Smooth muscle cell (in vitro differentiated cells): ENCODE measurements around the gene MRGPRD. TPM values are rescaled to one million over a fixed set of nuclear protein-coding genes. Genes with fewer than 3 reads are reported as not detected.

ENCODE experiments used
- DNase-seq: peaks from one replicate; lab custom pipeline; 2025; ENCODE audit not compliant: unreplicated experiment; lab: John Stamatoyannopoulos, UW
- H2AFZ ChIP-seq: fragments of 200-600 bp; sonication (generic); 2 replicates; pipeline ENCODE4 v1.6.0; 2016; ENCODE audit warnings: antibody characterized with exemption, low read depth, mild to moderate bottlenecking
- H3F3A ChIP-seq: fragments of 200-600 bp; sonication (generic); 2 replicates; pipeline ENCODE4 v1.6.0; 2017; ENCODE audit warnings: antibody characterized with exemption, low read depth
- H3K27ac ChIP-seq: fragments of 200-600 bp; sonication (generic); 2 replicates; pipeline ENCODE4 v1.5.1; 2016; ENCODE audit warnings: low read depth, mild to moderate bottlenecking
- H3K27me3 ChIP-seq: fragments of 200-600 bp; sonication (generic); 2 replicates; pipeline ENCODE4 v1.6.1; 2016; ENCODE audit warnings: low read depth, mild to moderate bottlenecking
- H3K36me3 ChIP-seq: fragments of 200-600 bp; sonication (generic); 2 replicates; pipeline ENCODE4 v1.5.1; 2016; ENCODE audit warnings: low read depth
- H3K4me1 ChIP-seq: fragments of 200-600 bp; sonication (generic); 2 replicates; pipeline ENCODE4 v1.5.1; 2016; ENCODE audit warnings: low read depth
- H3K4me2 ChIP-seq: fragments of 200-600 bp; sonication (generic); 2 replicates; pipeline ENCODE4 v1.6.0; 2016; ENCODE audit warnings: mild to moderate bottlenecking
- H3K4me3 ChIP-seq: fragments of 200-600 bp; sonication (generic); 2 replicates; pipeline ENCODE4 v1.5.1; 2016; ENCODE audit warnings: mild to moderate bottlenecking
- H3K79me2 ChIP-seq: fragments of 200-600 bp; sonication (generic); 2 replicates; pipeline ENCODE4 v1.6.0; 2016; ENCODE audit warnings: low read depth, mild to moderate bottlenecking
- H3K9ac ChIP-seq: fragments of 200-600 bp; sonication (generic); 2 replicates; pipeline ENCODE4 v1.6.0; 2016; ENCODE audit warnings: low read depth
- H3K9me3 ChIP-seq: fragments of 200-600 bp; sonication (generic); replicated peaks from 2 replicates; pipeline ENCODE4 v1.5.1; 2016; ENCODE audit warnings: low read depth
- H4K20me1 ChIP-seq: fragments of 200-600 bp; sonication (generic); 2 replicates; pipeline ENCODE4 v1.6.0; 2016; ENCODE audit warnings: low read depth
- WGBS: methylation state at CpG from one replicate; pipeline ENCODE4 v1.1.7; 2016; ENCODE audit warnings: low lambda C conversion rate; 5-methylcytosine and 5-hydroxymethylcytosine counted together
- polyA plus RNA-seq: library from polyadenylated mRNA; unstranded; fragments of >200 nt; fragmentation: Nextera tagmentation; extraction: Ambion mirVana; gene quantifications from 2 replicates; pipeline ENCODE4 v1.2.1, GENCODE V29; 2016
- total RNA-seq: library from RNA; depleted of rRNA; stranded (reverse); fragments of >200 nt; gene quantifications from 2 replicates; pipeline ENCODE4 v1.2.3, GENCODE V29; 2014
- TF ChIP-seq, protein P1 (sequence below): fragments of 200-600 bp; sonication (generic); IDR thresholded peaks from 2 replicates; pipeline ENCODE4 v1.5.1; 2017; ENCODE audit warnings: borderline replicate concordance, mild to moderate bottlenecking, antibody characterized with exemption; ENCODE audit not compliant: insufficient read depth, poor library complexity, severe bottlenecking

Gene MRGPRD
- total and polyA plus RNA-seq, 2 experiments from 2014 or later: not detected

DNA sequence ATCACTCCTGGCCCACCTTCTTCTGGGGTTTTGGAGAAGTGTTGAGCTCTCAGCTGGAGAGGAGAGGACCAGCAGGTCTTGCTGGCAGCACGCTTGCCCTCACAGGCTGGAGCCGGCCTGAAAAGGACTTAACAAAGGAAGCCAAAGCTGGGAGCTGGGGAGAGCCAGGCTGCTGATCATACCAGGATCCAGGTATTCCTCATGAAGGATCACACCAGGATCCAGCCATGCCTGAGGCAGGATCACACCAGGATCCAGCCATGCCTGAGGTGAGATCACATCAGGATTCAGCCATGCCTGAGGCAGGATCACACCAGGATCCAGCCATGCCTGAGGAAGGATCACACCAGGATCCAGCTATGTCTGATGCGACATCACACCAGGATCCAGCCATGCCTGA is 17.0 kb downstream of the MRGPRD start:
- Histone ChIP-seq H3K4me1 (no peaks in the 10 kb centered on the region), H3K4me2 (no peak overlapping the region), H2AFZ (no peak overlapping the region), H3F3A (no peaks in the 10 kb centered on the region), H3K36me3 (no peaks in the 10 kb centered on the region), H3K4me3 (no peak overlapping the region), H3K79me2 (no peaks in the 10 kb centered on the region), H3K27me3 (no peaks in the 10 kb centered on the region), H3K27ac (no peak overlapping the region), H4K20me1 (no peaks in the 10 kb centered on the region), H3K9me3 (no peaks in the 10 kb centered on the region), H3K9ac (no peak overlapping the region)
- no peak for DNase-seq
- WGBS: 86% methylated on average over 3 of the region's 3 CpGs
- TF ChIP-seq, protein P1, sequence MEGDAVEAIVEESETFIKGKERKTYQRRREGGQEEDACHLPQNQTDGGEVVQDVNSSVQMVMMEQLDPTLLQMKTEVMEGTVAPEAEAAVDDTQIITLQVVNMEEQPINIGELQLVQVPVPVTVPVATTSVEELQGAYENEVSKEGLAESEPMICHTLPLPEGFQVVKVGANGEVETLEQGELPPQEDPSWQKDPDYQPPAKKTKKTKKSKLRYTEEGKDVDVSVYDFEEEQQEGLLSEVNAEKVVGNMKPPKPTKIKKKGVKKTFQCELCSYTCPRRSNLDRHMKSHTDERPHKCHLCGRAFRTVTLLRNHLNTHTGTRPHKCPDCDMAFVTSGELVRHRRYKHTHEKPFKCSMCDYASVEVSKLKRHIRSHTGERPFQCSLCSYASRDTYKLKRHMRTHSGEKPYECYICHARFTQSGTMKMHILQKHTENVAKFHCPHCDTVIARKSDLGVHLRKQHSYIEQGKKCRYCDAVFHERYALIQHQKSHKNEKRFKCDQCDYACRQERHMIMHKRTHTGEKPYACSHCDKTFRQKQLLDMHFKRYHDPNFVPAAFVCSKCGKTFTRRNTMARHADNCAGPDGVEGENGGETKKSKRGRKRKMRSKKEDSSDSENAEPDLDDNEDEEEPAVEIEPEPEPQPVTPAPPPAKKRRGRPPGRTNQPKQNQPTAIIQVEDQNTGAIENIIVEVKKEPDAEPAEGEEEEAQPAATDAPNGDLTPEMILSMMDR: no peak

DNA sequence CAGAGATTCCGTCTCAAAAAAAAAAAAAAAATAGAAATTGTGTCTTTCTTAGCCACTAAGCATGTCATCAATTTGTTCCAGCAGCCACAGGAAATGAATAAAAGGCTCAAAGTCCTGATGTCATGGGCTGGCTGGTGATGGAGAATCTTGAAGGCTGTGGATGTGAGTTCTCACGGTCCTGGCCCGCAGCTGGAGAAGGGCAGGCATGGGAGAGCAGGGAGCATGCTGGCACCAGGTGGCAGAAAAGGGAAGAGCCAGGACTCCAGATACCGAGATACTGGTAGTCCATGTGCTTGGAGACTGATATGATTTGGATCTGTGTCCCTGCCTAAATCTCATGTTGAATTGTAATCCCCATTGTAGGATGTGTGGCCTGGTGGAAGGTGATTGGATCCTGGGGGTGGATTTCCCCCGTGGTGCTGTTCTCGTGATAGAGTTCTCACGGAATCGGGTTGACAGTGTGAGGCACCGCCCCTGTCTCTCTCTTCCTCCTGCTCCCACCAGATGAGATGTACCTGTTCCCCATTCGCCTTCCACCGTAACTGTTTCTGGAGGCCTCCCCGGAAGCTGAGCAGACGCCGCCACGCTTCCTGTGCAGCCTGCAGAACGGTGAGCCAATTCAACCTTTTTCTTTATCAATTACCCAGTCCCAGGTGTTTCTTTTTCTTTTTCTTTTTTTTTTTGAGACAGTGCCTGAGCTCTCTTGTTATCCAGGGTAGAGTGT is 18.1 kb downstream of the MRGPRD start:
- Histone ChIP-seq H3K9ac (no peak overlapping the region), H3K36me3 (no peaks in the 10 kb centered on the region), H3K27me3 (no peaks in the 10 kb centered on the region), H4K20me1 (no peaks in the 10 kb centered on the region), H3K27ac (no peak overlapping the region), H3K4me2 (no peak overlapping the region), H3K79me2 (no peaks in the 10 kb centered on the region), H2AFZ (no peak overlapping the region), H3K9me3 (no peaks in the 10 kb centered on the region), H3K4me1 (no peaks in the 10 kb centered on the region), H3K4me3 (no peak overlapping the region), H3F3A (no peaks in the 10 kb centered on the region)
- 92% methylated on average over 16 of the region's 16 CpGs for WGBS
- TF ChIP-seq, protein P1: no peak
- DNase-seq: no peak

DNA sequence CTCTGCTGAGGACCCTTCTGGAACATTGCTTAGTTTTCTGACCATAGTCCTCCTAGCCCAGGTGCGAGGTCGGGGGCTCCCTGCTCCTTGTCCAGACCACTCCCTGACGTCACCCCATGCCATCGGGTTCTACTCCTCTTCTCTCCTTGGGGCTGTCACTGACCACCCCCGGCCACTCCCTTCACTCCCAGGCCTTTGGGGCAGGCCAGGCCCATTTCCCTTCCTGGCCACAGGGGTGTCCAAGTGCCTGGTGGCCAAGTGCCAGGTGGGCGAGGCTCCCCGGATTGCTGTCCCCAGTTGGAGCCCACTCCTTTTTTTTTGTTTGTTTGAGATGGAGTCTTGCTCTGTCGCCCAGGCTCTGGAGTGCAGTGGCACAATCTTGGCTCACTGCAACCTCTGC is 19.5 kb downstream of the MRGPRD start:
- Histone ChIP-seq H3K4me1 (no peaks in the 10 kb centered on the region), H3F3A (no peaks in the 10 kb centered on the region), H3K9ac (no peak overlapping the region), H2AFZ (no peak overlapping the region), H3K36me3 (no peaks in the 10 kb centered on the region), H3K9me3 (no peaks in the 10 kb centered on the region), H3K4me2 (no peak overlapping the region), H3K27me3 (no peaks in the 10 kb centered on the region), H3K4me3 (no peak overlapping the region), H3K79me2 (no peaks in the 10 kb centered on the region), H4K20me1 (no peaks in the 10 kb centered on the region), H3K27ac (no peak overlapping the region)
- 92% methylated on average over 8 of the region's 8 CpGs for WGBS
- DNase-seq: no peak
- TF ChIP-seq, protein P1: no peak

DNA sequence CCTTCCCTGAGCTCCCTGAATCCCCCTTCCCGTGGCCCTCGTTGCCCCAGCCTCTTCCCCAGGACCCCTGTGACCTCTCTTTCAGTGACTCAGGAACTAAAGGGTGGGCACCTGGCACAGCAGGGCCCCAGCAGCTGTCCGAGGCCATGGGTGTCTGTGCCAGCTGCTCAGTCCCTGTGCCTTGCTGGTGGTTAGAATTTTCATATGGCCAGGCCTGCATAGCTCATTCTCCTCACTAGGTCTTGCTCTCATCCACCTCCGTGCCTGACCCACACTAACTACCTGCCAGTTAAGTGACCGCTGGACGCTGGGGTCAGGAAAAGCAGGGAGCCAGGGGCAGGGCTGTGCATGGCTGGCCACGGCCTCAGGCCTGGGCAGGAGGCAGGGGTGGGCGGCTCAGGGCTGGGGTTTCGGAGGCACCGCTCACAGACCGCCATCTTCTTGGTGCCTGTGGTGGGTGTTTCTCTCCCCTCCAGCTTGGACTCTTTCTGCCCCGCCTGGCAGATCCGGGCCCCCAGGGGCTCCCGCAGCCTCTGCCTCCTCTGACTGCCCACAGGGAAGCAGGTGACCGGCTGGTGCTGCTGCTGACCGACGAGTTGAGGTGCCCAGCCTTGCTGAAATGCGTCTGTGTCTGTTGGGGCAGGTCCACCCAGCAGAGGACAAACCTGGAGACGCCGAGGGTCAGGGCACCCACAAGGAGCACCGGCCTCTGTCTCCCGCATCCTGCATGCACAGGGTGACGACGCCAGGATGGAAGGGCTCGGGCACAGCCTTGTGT is 20.3 kb downstream of the MRGPRD start:
- Histone ChIP-seq H4K20me1 (no peaks in the 10 kb centered on the region), H3K4me2 (no peak overlapping the region), H3K9ac (no peak overlapping the region), H3K36me3 (no peaks in the 10 kb centered on the region), H3K27me3 (no peaks in the 10 kb centered on the region), H3K79me2 (no peaks in the 10 kb centered on the region), H3K9me3 (no peaks in the 10 kb centered on the region), H3K27ac (no peak overlapping the region), H2AFZ (no peak overlapping the region), H3K4me3 (no peak overlapping the region), H3K4me1 (no peaks in the 10 kb centered on the region), H3F3A (no peaks in the 10 kb centered on the region)
- 92% methylated on average over 24 of the region's 25 CpGs for WGBS
- TF ChIP-seq, protein P1: no peak
- no peak for DNase-seq
